Measurements from ENCODE around the gene MARVELD1. TPM values are rescaled to one million over a fixed set of nuclear protein-coding genes. Genes with fewer than 3 reads are reported as not detected.
"Not testable (repeated sequence)": the region's sequence is repeated elsewhere in the genome, so short reads cannot be mapped to it uniquely, and the experiment has no call there.

Gene MARVELD1
- polyA plus RNA-seq, 2 of the 4 experiments (the other 2 are of a cell fraction): 29.1 to 31.7 TPM

- ATAC-seq: no peak
- 77% methylated on average over 4 of the region's 4 CpGs for WGBS (ENCODE audit: missing lambda C conversion rate)
- ChIA-PET POLR2A (no interaction called here), CTCF (interaction anchor here (0.9 to 37.6 kb wide), 5 partner anchors 6 to 69 kb away, joined by 3 to 1127 read pairs (median 8); partner anchors contain the start of genes MARVELD1 and ZFYVE27)
- FAIRE-seq: no peak
- H3K4me1 ChIP-seq: peaks cover 38% of the 10 kb centered on the region
- H3K4me2 ChIP-seq: peak overlapping the region; percentile 84
- no peak for DNase-seq (ENCODE audit: low read depth in 1 of 2, low spot score in 1 of 2)
- H3K4me3 ChIP-seq: no peak overlapping the region
- no peaks in the 10 kb centered on the region for H3K9me3 ChIP-seq
- peak overlapping the region; percentile 6 to 52; a peak in 2 of 6 replicates for H3K27ac ChIP-seq
- TF ChIP-seq NFE2L2 (conservative IDR thresholded peaks at IDR 0.05; ENCODE audit: low read length) (no peak), HES2 (IDR thresholded peaks at IDR 0.05) (no peak), JUN (IDR thresholded peaks at IDR 0.05) (no peak), HOXA7 (CRISPR knock-in tag; IDR thresholded peaks at IDR 0.05) (no peak), POLR2A (IDR thresholded peaks at IDR 0.05; ENCODE audit: low read length) (no peak)
These were observed 31.5 kb upstream of the MARVELD1 start for GRCh38 chr10:97682042-97682441.

- 26% methylated on average over 9 of the region's 9 CpGs for WGBS (ENCODE audit: missing lambda C conversion rate)
- DNase-seq (ENCODE audit: low read depth in 1 of 2, low spot score in 1 of 2) (peak; percentile 40 to 47), FAIRE-seq (no peak), ATAC-seq (no peak; a peak in 1 of 6 replicates)
- Histone ChIP-seq H3K4me2 (peak overlapping the region; percentile 84), H3K4me1 (peaks cover 49% of the 10 kb centered on the region), H3K4me3 (peak overlapping the region; percentile 92), H3K9me3 (no peaks in the 10 kb centered on the region), H3K27ac (peak overlapping the region; percentile 85 to 94)
- CTCF ChIA-PET: interaction anchor here (1.0 to 37.6 kb wide), 9 partner anchors 8 to 111 kb away, joined by 3 to 1127 read pairs (median 5); partner anchors contain the start of genes ANKRD2, MARVELD1 and ZFYVE27
- POLR2A ChIA-PET: interaction anchor here (1.0 kb wide), 1 partner anchor 26 kb away, joined by 4 read pairs; no protein-coding TSS in a partner anchor
- TF ChIP-seq TFCP2L1 (CRISPR knock-in tag; IDR thresholded peaks at IDR 0.05): 0 out of 2 replicates have a peak, but pooled peaks have one; percentile 25
- TF ChIP-seq HDAC2 (IDR thresholded peaks at IDR 0.05): no peak
These were observed 29.8 kb upstream of the MARVELD1 start for GRCh38 chr10:97683556-97684367.

GRCh38 chr10:97684368-97684713 is 29.2 kb upstream of the MARVELD1 start:
- Histone ChIP-seq H3K27ac (peak overlapping the region; percentile 85 to 94), H3K4me1 (peaks cover 55% of the 10 kb centered on the region), H3K4me3 (peak overlapping the region; percentile 92), H3K4me2 (peak overlapping the region; percentile 84)
- DNase-seq (ENCODE audit: low read depth in 1 of 2, low spot score in 1 of 2); H3K9me3 ChIP-seq; ATAC-seq; FAIRE-seq: not testable (repeated sequence)
- TF ChIP-seq CEBPB (IDR thresholded peaks at IDR 0.05): peak; percentile 40 to 54; a peak in 2 of 4 replicates
- WGBS (ENCODE audit: missing lambda C conversion rate): 20% methylated on average over 7 of the region's 7 CpGs
- POLR2A ChIA-PET: interaction anchor here (0.7 to 1.0 kb wide), 3 partner anchors 14 to 25 kb away, joined by 4 to 7 read pairs (median 6); no protein-coding TSS in a partner anchor
- CTCF ChIA-PET: interaction anchor here (1.0 to 37.6 kb wide), 9 partner anchors 8 to 112 kb away, joined by 3 to 1127 read pairs (median 5); partner anchors contain the start of genes ANKRD2, MARVELD1 and ZFYVE27

GRCh38 chr10:97684866-97685394 is 28.6 kb upstream of the MARVELD1 start:
- ATAC-seq (no peak), FAIRE-seq (no peak), DNase-seq (ENCODE audit: low read depth in 1 of 2, low spot score in 1 of 2) (no peak)
- Histone ChIP-seq H3K9me3 (no peaks in the 10 kb centered on the region), H3K4me2 (peak overlapping the region; percentile 84), H3K27ac (peak overlapping the region; percentile 85 to 94), H3K4me1 (peaks cover 61% of the 10 kb centered on the region), H3K4me3 (peak overlapping the region; percentile 92)
- TF ChIP-seq NR3C1 (IDR thresholded peaks at IDR 0.05) (no peak), HMGXB4 (CRISPR knock-in tag; IDR thresholded peaks at IDR 0.05; ENCODE audit: borderline replicate concordance) (no peak), EHMT2 (IDR thresholded peaks at IDR 0.05; ENCODE audit: low read depth) (no peak), FOSL2 (IDR thresholded peaks at IDR 0.05) (no peak), FOSL2 (CRISPR knock-in tag; IDR thresholded peaks at IDR 0.05) (peak; percentile 58), MAFK (IDR thresholded peaks at IDR 0.05; ENCODE audit: partially characterized antibody) (no peak), CBX8 (IDR thresholded peaks at IDR 0.05) (no peak), CEBPB (IDR thresholded peaks at IDR 0.05) (peak; percentile 29 to 44; a peak in 2 of 4 replicates)
- POLR2A ChIA-PET: interaction anchor here (0.6 to 0.7 kb wide), 3 partner anchors 13 to 27 kb away, joined by 4 to 7 read pairs (median 6); no protein-coding TSS in a partner anchor
- 3% methylated on average over 5 of the region's 5 CpGs for WGBS (ENCODE audit: missing lambda C conversion rate)
- CTCF ChIA-PET: interaction anchor here (1.2 to 37.6 kb wide), 3 partner anchors 9 to 113 kb away, joined by 5 to 1127 read pairs (median 94); partner anchors contain the start of genes ANKRD2, MARVELD1 and ZFYVE27
